B cell (primary cell): Measurements from ENCODE around the gene IFT122.

ENCODE experiments used
- EZH2 ChIP-seq: IDR thresholded peaks from 2 replicates; pipeline ENCODE4 v1.6.1; 2012; ENCODE audit warnings: borderline replicate concordance, low read depth, mild to moderate bottlenecking, moderate library complexity, low read length; ENCODE audit not compliant: insufficient read depth, poor library complexity, severe bottlenecking
- TF ChIP-seq, protein P1 (sequence below): fragments of 200-600 bp; IDR thresholded peaks from one replicate; pipeline ENCODE4 v1.8.0; 2022; ENCODE audit warnings: antibody characterized with exemption, mild to moderate bottlenecking

DNA sequence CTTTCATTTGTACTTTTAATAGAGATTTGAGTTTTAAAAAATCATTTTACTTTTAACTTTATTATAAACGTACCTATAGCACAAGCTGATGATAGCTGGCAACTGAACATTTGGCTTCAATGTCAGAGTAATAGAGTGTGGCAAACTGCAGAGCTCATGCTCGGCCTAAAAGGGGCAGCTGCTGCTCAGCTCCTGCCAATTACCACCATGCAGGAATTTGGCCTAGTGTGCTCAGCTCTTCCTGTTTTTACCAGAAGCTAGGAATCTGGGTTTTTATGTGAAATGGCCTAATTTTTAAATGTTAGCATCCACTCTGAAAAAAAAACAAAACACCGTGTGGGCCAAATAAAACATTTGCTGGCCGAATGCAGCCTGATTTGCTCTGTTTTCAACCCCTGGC, 1.8 kb downstream of the IFT122 start:
- TF ChIP-seq, protein P1, sequence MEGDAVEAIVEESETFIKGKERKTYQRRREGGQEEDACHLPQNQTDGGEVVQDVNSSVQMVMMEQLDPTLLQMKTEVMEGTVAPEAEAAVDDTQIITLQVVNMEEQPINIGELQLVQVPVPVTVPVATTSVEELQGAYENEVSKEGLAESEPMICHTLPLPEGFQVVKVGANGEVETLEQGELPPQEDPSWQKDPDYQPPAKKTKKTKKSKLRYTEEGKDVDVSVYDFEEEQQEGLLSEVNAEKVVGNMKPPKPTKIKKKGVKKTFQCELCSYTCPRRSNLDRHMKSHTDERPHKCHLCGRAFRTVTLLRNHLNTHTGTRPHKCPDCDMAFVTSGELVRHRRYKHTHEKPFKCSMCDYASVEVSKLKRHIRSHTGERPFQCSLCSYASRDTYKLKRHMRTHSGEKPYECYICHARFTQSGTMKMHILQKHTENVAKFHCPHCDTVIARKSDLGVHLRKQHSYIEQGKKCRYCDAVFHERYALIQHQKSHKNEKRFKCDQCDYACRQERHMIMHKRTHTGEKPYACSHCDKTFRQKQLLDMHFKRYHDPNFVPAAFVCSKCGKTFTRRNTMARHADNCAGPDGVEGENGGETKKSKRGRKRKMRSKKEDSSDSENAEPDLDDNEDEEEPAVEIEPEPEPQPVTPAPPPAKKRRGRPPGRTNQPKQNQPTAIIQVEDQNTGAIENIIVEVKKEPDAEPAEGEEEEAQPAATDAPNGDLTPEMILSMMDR: no peak
- no peak for TF ChIP-seq EZH2
